HG03159 (cell line): ENCODE measurements around the gene KCNJ6.

Experiments used
- ATAC-seq: cut with Tn5 transposase; IDR thresholded peaks from one replicate; pipeline ENCODE4 v1.9.1; 2021; ENCODE audit warnings: mild to moderate bottlenecking, moderate library complexity; ENCODE audit not compliant: unreplicated experiment

KCNJ6 gene

GRCh38 chr21:37868446-37869295, 47.6 kb downstream of the KCNJ6 start:
- ATAC-seq = no peak

GRCh38 chr21:37866027-37866426, 50.2 kb downstream of the KCNJ6 start:
- no peak for ATAC-seq

DNA sequence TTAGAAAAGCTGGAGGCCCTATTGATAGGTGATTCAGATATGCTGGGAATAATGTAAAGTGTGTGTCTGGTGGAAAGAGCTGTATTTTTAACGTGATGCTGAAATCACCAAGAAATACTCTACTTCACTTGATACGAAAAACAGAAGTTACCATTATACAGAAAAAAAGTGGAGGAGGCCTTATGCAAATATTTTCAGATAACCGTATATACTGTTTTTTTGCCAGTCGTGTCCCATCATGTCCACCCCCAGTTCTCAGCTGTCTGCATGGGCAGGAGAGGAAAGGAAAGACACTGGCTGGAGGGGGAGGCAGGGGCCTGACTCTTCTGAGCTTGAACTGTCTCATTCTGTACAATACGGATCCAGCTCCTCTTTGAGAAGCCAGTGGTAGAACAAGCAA, 51.1 kb downstream of the KCNJ6 start:
- ATAC-seq = no peak

DNA sequence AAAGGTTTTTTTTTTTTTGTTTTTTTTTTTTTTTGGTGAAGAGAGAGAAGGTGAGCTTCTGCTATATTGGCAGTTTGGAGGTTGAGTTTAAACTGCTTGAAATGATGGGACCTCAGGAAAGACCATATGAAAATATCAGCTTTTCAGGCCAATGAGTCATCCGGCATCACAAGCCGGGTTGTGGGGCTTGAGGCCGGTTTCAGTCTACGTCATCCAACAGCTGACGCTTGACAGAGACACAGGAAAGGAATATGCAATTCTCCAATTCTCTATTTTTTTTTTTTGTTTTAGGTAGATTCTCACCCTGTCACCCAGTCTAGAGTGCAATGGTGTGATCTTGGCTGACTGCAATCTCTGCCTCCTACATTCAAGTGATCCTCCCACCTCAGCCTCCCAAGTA, 52.4 kb downstream of the KCNJ6 start:
- ATAC-seq = no peak

GRCh38 chr21:37862536-37862935, 53.7 kb downstream of the KCNJ6 start:
- no peak for ATAC-seq

GRCh38 chr21:37861561-37861960, 54.7 kb downstream of the KCNJ6 start:
- ATAC-seq = no peak

DNA sequence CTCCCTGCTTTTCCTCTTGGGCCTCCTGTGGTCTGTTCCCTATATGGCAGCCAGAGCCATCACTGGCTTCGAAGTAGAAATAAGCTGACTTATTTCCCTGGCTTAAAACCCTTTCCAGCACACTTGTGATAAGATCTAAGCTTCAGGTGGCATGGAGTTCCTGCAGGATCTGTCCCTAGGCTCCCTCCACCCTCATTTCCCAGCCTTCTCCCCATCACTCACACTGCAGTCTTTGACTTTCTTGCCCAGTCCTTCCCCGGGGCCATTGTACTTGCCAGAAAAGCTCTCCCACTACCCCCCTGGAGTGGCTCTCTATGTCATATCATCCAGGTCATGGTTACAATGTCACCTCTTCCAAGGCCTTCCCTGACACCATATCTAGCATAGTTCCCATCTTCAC, 55.8 kb downstream of the KCNJ6 start:
- no peak for ATAC-seq

- no peak for ATAC-seq
Observed at GRCh38 chr21:37855647-37856625, 60.3 kb downstream of the KCNJ6 start.

DNA sequence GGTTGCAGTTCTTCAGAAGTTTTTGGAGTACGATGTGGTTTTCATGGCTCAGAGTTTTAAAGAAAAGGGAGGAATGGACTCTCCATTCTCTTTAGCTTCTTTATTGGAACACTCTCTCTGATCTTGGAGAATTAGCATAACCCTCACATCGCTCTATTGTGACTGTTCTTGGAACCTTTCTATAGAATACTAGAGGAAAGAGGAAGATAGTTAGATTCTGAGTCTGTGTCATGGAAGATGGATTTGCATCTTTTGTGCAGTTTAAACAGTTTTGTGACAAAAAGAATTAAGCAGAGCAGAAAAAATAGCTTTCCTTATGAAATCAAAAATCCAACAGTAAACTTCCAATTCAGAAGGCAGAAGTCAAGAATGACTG, 61.0 kb downstream of the KCNJ6 start:
- no peak for ATAC-seq

DNA sequence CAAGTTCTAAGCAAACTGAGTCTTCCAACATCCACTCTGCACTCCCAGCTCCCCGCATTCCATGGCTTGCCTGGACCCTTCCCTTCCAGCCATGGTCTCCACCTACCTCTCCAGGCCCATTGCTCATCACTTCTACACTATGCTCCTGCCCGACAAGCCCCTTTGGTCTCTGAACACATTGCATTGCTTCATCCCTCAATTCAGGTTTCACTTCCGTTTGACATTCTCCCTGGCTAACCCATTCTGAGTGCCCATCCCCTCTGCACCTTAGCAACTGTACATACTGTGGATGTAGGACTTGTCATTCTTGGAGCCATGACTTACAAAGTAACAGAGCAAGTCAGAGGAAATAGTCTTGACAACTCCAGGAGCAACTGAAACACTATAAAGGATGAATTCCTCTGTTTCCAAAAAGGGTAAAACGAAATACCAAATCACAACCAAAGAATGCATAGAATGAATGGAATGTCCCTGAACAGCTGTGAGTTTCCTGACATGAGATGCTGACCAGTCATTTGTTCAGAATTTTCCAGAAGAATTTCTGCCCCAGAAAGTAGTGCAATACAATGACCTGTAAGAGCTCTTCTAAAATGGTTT, 66.7 kb downstream of the KCNJ6 start:
- ATAC-seq = no peak

GRCh38 chr21:37848721-37849490, 67.4 kb downstream of the KCNJ6 start:
- no peak for ATAC-seq

DNA sequence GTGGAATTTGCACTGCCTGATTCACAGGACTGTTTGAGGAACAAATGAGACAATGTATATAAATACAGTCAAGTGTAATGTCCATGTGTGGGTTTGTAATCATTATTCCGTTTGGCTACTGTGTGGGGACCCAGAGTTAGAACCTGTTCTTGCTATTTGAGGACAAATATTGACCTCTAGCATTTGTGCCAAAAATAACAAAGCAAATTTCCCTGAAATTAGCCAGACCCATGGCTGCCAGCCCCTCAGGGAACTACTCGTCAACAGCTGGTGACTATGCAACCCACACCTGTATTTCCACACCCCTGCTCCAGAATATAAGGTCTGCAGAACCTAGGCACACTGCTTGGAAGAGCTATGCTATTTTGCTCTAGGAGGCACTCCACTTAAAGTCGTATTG, 70.7 kb downstream of the KCNJ6 start:
- no peak for ATAC-seq

GRCh38 chr21:37843191-37843590, 73.1 kb downstream of the KCNJ6 start:
- ATAC-seq = no peak

DNA sequence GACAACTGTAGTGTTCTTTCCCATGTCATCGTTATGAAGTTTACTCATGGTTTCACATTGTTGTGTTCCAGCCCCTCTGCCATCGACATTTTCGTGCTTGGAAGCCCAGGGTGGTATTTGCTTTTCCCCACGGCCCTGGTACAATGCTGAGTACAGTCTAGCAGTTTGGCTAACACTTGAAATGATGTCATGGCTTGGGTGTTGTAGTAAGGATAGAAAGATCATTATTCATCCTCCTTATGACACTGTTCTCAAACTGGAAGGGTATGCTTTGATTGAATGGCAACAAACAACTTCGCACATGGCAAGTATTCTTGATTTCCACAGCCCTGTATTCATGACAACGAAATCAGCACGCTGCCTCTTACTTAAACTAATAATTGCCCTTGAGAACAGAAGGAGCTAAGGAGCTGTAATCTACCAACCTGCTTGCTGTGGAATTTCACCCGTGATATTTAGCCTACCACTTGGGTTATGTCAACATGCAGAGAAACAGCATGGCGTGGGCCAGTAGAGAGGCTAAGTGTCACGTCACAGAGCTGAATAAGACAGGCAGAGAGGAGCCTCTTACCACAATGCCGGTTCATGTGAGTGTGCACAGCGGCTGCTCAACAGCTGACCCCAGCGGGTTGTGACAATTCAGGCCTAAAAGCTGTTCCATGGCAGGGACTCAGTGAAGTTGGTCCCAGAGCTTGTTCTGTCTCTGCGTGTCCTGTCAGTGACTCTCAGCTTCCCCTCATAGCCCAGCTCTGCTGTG, 73.9 kb downstream of the KCNJ6 start:
- no peak for ATAC-seq

DNA sequence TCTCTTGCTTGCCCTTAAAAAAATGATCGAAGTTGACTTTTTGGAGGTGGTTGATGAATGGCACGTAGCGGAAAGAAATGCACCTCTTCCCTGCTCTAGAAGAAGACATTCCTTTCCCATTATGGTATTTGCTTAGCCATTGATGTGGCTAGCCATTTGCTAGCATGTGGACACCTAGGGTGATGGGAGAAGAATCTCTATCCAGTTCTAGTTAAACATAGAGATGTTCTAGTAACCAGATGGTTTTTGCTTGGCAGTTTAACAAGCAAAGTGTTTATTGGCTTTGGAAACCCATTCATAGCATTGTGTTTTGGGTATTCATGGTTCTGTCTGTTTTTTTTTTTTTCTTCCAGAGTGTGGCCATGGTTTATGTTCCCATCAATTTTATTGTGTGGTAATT, 78.9 kb downstream of the KCNJ6 start:
- no peak for ATAC-seq

DNA sequence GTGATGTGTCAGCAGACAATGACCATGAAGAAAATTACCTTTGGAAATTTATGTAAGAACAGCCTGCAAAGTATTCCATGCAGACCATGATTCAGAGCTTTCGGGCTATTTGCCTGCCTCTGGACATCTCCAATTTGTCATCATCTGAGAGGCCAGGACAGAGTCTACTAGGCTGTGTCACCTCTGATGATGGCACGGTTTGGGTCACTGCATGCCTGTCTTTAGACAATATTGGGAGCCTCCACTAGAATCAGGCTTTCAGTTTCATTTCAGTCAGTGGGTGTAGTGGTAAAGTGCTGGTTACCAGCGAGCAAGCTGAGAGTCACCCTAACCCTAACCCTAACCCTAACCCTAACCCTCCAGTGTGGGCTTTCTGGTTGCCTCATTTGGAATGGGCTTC, 80.8 kb downstream of the KCNJ6 start:
- ATAC-seq = no peak

- no peak for ATAC-seq
Observed at GRCh38 chr21:37833301-37833700, 83.0 kb downstream of the KCNJ6 start.

DNA sequence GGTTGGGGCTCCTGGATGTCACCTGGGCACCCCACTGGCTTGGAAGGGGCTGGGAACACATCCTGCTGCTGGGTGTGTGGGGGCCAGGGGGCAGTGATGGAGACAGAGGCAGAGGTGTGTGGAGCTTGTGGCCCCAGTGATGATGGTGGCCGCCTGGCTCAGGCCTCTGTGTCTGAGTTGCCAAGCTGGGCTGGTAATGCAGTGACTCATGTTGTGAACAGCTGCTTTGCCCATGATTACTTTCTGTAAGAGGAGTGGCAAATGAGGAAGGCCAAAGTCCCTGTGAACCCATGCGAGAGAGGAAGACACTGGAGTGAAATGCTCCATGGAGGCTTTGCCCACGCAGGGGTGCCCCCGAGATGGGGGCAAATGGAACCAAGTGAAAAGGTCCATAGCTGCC, 86.8 kb downstream of the KCNJ6 start:
- ATAC-seq = no peak

DNA sequence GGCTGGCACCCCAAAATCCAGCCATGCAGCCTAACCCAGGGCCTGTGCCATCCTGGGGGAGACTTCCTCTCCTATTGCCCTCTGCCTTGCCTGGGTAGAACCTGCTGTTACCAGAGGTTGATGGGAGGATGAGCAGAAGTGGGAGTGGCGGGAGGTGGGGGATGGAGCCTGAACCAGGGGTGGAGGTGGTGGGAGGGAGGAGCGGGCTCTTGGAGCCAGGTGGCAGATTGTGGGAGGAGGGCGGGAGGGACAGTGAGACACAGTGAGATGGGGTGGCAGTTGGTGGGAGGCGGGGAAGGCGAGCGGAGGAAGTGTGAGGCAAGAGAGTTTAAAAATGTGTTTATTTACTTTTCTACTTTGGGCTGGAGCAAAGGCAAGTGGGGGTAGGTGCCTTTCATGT, 87.3 kb downstream of the KCNJ6 start:
- ATAC-seq = no peak

DNA sequence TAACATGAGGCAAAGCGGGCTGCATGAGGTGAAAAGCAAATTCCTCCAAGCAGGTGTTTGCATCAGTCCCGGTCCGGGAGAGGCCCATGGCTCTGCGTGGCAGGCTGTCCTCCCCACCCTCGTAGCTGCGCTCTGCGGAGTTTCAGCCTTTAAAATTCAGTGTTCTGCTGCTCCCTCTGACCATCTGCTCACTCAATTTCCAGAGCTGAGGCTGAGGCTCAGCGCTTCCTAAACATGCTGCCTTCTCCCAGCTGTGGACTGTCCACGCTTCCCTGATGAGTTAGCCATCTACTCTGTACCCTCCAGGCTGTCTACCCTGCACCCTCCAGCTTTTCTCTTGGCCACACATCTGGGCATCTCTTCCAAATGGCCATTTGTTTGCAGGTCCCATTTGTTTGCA, 87.7 kb downstream of the KCNJ6 start:
- ATAC-seq = no peak
